Measurements from ENCODE around the gene ABHD2.

DNA sequence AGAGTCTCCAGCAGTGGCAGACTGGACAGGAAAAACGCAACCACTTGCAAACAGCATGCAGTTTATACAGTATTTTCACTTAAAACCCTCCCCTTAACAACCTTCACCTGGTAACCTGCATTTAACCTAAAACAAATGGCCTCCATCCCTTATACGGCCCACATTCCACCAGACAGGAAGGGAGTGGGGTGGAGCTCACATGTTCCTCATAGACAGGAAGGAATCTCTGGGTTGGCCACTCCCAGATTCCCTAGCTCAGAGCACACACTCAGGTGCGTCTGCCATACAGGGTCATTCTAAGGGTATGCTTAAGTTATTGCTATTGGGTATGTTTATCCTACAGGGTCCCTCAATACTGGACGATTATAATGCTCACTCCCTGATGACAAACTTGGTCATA lies 16.8 kb upstream of the ABHD2 start:
- TF ChIP-seq FOXM1 (IDR thresholded peaks at IDR 0.05; ENCODE audit: borderline replicate concordance) (no peak), SUZ12 (IDR thresholded peaks at IDR 0.05) (no peak), SP1 (IDR thresholded peaks at IDR 0.05) (no peak), ELF4 (IDR thresholded peaks at IDR 0.05) (no peak), ARNT (IDR thresholded peaks at IDR 0.05) (no peak), FOXA1 (IDR thresholded peaks at IDR 0.05) (no peak), CTBP1 (IDR thresholded peaks at IDR 0.05; ENCODE audit: borderline replicate concordance) (no peak), BHLHE40 (IDR thresholded peaks at IDR 0.05; ENCODE audit: borderline replicate concordance) (no peak), HDGF (IDR thresholded peaks at IDR 0.05; ENCODE audit: borderline replicate concordance) (no peak), ZNF384 (IDR thresholded peaks at IDR 0.05) (no peak)
